ENCODE results near the gene TSPAN2. TPM values are rescaled to one million over a fixed set of nuclear protein-coding genes. Genes with fewer than 3 reads are reported as not detected.

The TSPAN2 gene
- total RNA-seq, 1 donor from 2014 or later, result 5.3 TPM

- no peak overlapping the region for H3K4me3 ChIP-seq
- peaks cover 6% of the 10 kb centered on the region for H3K9me3 ChIP-seq (replicated peaks)
- intact Hi-C loops (cut with micrococcal nuclease), result no loop called here
- no peaks in the 10 kb centered on the region for H3K27me3 ChIP-seq (ENCODE audit: low read depth)
- no peaks in the 10 kb centered on the region for H3K4me1 ChIP-seq
- DNase-seq, result no peak
- H3K36me3 ChIP-seq, result no peaks in the 10 kb centered on the region
- TF ChIP-seq CTCF (IDR thresholded peaks at IDR 0.05; ENCODE audit: borderline replicate concordance), result no peak
- no peak overlapping the region for H3K27ac ChIP-seq (replicated peaks)
These were observed 18.4 kb upstream of the TSPAN2 start for GRCh38 chr1:115107516-115108260.

- H3K36me3 ChIP-seq, result no peaks in the 10 kb centered on the region
- TF ChIP-seq CTCF (IDR thresholded peaks at IDR 0.05; ENCODE audit: borderline replicate concordance), result no peak
- intact Hi-C loops (cut with micrococcal nuclease), result no loop called here
- H3K27ac ChIP-seq (replicated peaks), result no peak overlapping the region
- H3K27me3 ChIP-seq (ENCODE audit: low read depth), result no peaks in the 10 kb centered on the region
- no peak for DNase-seq
- H3K4me3 ChIP-seq, result no peak overlapping the region
- no peaks in the 10 kb centered on the region for H3K4me1 ChIP-seq
- H3K9me3 ChIP-seq (replicated peaks), result peaks cover 6% of the 10 kb centered on the region
These were observed 16.5 kb upstream of the TSPAN2 start for GRCh38 chr1:115105831-115106230.

- H3K4me1 ChIP-seq, result no peaks in the 10 kb centered on the region
- H3K36me3 ChIP-seq, result no peaks in the 10 kb centered on the region
- no peaks in the 10 kb centered on the region for H3K27me3 ChIP-seq (ENCODE audit: low read depth)
- no peak for TF ChIP-seq CTCF (IDR thresholded peaks at IDR 0.05; ENCODE audit: borderline replicate concordance)
- peak overlapping the region; percentile 47 for H3K4me3 ChIP-seq
- H3K27ac ChIP-seq (replicated peaks), result peak overlapping the region; percentile 33
- no peak for DNase-seq
- intact Hi-C loops (cut with micrococcal nuclease), result no loop called here
- H3K9me3 ChIP-seq (replicated peaks), result no peaks in the 10 kb centered on the region
These were observed 10.4 kb upstream of the TSPAN2 start for GRCh38 chr1:115099693-115100050.

GRCh38 chr1:115098979-115099692, 9.8 kb upstream of the TSPAN2 start:
- H3K9me3 ChIP-seq (replicated peaks), result no peaks in the 10 kb centered on the region
- H3K4me1 ChIP-seq, result no peaks in the 10 kb centered on the region
- intact Hi-C loops (cut with micrococcal nuclease), result no loop called here
- no peaks in the 10 kb centered on the region for H3K36me3 ChIP-seq
- DNase-seq, result no peak
- H3K27ac ChIP-seq (replicated peaks), result peak overlapping the region; percentile 33
- H3K4me3 ChIP-seq, result peak overlapping the region; percentile 47
- no peak for TF ChIP-seq CTCF (IDR thresholded peaks at IDR 0.05; ENCODE audit: borderline replicate concordance)
- no peaks in the 10 kb centered on the region for H3K27me3 ChIP-seq (ENCODE audit: low read depth)

GRCh38 chr1:115092175-115092574, 2.9 kb upstream of the TSPAN2 start:
- Histone ChIP-seq H3K4me1 (peaks cover 23% of the 10 kb centered on the region), H3K27me3 (ENCODE audit: low read depth) (peaks cover 5% of the 10 kb centered on the region), H3K27ac (replicated peaks) (no peak overlapping the region), H3K9me3 (replicated peaks) (no peaks in the 10 kb centered on the region), H3K4me3 (no peak overlapping the region), H3K36me3 (no peaks in the 10 kb centered on the region)
- no peak for DNase-seq
- intact Hi-C loops (cut with micrococcal nuclease), result no loop called here
- no peak for TF ChIP-seq CTCF (IDR thresholded peaks at IDR 0.05; ENCODE audit: borderline replicate concordance)

All from left ventricle myocardium inferior (tissue), 1 donor.